Measurements from ENCODE around the gene WFDC11. TPM values are rescaled to one million over a fixed set of nuclear protein-coding genes. Genes with fewer than 3 reads are reported as not detected.
"Not testable (repeated sequence)": the region's sequence is repeated elsewhere in the genome, so short reads cannot be mapped to it uniquely, and the experiment has no call there.

The WFDC11 gene
- not detected for total RNA-seq

DNA sequence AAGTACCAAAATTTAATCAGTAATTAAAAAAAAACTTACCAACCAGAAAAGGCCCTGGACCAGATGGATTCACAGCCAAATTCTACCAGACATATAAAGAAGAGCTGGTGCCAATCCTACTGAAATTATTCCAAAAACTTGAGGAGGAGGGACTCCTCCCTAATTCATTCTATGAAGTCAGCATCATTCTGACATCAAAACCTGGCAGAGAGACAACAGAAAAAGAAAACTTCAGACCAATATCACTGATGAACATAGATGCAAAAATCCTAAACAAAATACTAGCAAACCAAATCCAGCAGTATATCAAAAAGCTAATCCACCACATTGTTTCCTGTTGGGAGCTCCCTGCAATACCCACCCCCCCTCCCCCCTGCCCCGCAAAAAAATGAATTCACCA lies at the start of gene WFDC11:
Gene WFDC11 (minus strand): TSS at position 101 of the 400 bp plus-strand sequence. CDS start 19,639 bp downstream, outside the sequence.
- intact Hi-C loops (cut with DNase I): no loop called here
- Histone ChIP-seq H3K27me3 (no peaks in the 10 kb centered on the region), H3K36me3 (no peaks in the 10 kb centered on the region), H3K4me3 (no peak within 1 kb of the TSS), H3K9ac (ENCODE audit: low read depth in 2 of 2, low read length in 2 of 2) (no peak within 1 kb of the TSS), H3K4me1 (no peaks in the 10 kb centered on the region), H3K27ac (no peak within 1 kb of the TSS), H3K9me3 (no peaks in the 10 kb centered on the region)
- TF ChIP-seq CTCF (IDR thresholded peaks at IDR 0.05): no peak
- DNase-seq: no peak

DNA sequence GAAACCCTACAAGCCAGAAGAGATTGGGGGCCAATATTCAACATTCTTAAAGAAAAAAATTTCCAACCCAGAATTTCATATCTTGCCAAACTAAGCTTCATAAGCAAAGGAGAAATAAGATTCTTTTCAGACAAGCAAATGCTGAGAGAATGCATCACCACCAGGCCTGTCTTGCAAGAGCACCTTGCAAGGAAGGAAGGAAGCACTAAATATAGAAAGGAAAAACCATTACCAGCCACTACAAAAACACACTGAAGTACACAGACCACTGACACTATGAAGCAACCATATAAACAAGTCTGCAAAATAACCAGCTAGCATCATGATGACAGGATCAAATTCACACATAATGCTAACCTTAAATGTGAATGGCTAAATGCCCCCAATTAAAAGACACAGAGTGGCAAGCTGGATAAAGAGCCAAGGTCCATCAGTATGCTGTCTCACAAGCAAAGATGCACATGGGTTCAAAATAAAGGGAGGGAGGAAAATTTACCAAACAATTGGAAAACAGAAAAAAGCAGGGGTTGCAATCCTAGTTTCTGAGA lies 46.2 kb upstream of the WFDC11 start:
- H3K36me3 ChIP-seq; H3K27me3 ChIP-seq; intact Hi-C loops (cut with DNase I): not testable (repeated sequence)

GRCh38 chr20:45704969-45705637 lies 35.1 kb upstream of the WFDC11 start, which contains the start of gene WFDC10B:
TSS of gene WFDC10B (minus strand) at chr20:45705019. CDS start at chr20:45685992, 19,027 bp downstream.
- DNase-seq: peak; percentile 22
- intact Hi-C loops (cut with DNase I): no loop called here
- Histone ChIP-seq H3K9ac (ENCODE audit: low read depth in 2 of 2, low read length in 2 of 2) (no peak within 1 kb of the TSS), H3K4me1 (no peaks in the 10 kb centered on the region), H3K36me3 (no peaks in the 10 kb centered on the region), H3K27ac (no peak within 1 kb of the TSS), H3K4me3 (no peak within 1 kb of the TSS), H3K9me3 (no peaks in the 10 kb centered on the region), H3K27me3 (no peaks in the 10 kb centered on the region)
- TF ChIP-seq CTCF (IDR thresholded peaks at IDR 0.05): no peak

More for the DNA sequence above, 46.2 kb upstream of the WFDC11 start:
- H3K9ac ChIP-seq (ENCODE audit: low read depth in 2 of 2, low read length in 2 of 2); H3K4me3 ChIP-seq; H3K4me1 ChIP-seq; DNase-seq; H3K27ac ChIP-seq; H3K9me3 ChIP-seq: not testable (repeated sequence)

GRCh38 chr20:45701873-45702272 lies 31.8 kb upstream of the WFDC11 start, which contains the start of gene WFDC13:
TSS of gene WFDC13 (plus strand) at chr20:45702038. CDS start at chr20:45702124, 86 bp downstream.
- Histone ChIP-seq H3K4me3 (no peak within 1 kb of the TSS), H3K27ac (no peak within 1 kb of the TSS), H3K36me3 (no peaks in the 10 kb centered on the region), H3K9me3 (no peaks in the 10 kb centered on the region), H3K9ac (ENCODE audit: low read depth in 2 of 2, low read length in 2 of 2) (no peak within 1 kb of the TSS), H3K4me1 (no peaks in the 10 kb centered on the region), H3K27me3 (no peaks in the 10 kb centered on the region)
- DNase-seq: no peak
- intact Hi-C loops (cut with DNase I): no loop called here
- no peak for TF ChIP-seq CTCF (IDR thresholded peaks at IDR 0.05)

GRCh38 chr20:45701104-45701503 lies 31.1 kb upstream of the WFDC11 start:
- H3K9ac ChIP-seq (ENCODE audit: low read depth in 2 of 2, low read length in 2 of 2): no peak overlapping the region
- H3K4me1 ChIP-seq: no peaks in the 10 kb centered on the region
- intact Hi-C loops (cut with DNase I): no loop called here
- no peak overlapping the region for H3K27ac ChIP-seq
- H3K9me3 ChIP-seq: no peaks in the 10 kb centered on the region
- no peaks in the 10 kb centered on the region for H3K36me3 ChIP-seq
- TF ChIP-seq CTCF (IDR thresholded peaks at IDR 0.05): no peak
- H3K4me3 ChIP-seq: no peak overlapping the region
- DNase-seq: no peak
- no peaks in the 10 kb centered on the region for H3K27me3 ChIP-seq

DNA sequence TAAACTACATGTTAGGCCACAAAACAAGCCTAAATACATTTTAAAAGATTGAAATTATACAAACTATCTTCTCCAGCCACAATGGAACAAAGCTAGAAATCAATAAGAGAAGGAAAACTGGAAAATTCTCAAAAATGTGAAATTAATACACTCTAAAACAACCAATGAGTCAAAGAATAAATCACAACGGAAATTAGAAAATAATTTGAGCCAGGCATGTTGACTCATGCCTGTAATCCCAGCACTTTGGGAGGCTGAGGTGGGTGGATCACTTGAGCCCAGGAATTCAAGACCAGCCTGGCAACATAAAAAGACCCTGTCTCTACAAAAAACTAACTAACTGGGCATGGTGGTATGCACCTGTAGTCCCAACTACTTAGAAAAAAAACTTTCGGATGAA lies 25.5 kb upstream of the WFDC11 start:
- no peak for TF ChIP-seq CTCF (IDR thresholded peaks at IDR 0.05)
- Histone ChIP-seq H3K36me3 (no peaks in the 10 kb centered on the region), H3K4me3 (no peak overlapping the region), H3K27me3 (no peaks in the 10 kb centered on the region), H3K4me1 (no peaks in the 10 kb centered on the region), H3K9ac (ENCODE audit: low read depth in 2 of 2, low read length in 2 of 2) (no peak overlapping the region), H3K27ac (no peak overlapping the region), H3K9me3 (no peaks in the 10 kb centered on the region)
- intact Hi-C loops (cut with DNase I): no loop called here
- DNase-seq: no peak

DNA sequence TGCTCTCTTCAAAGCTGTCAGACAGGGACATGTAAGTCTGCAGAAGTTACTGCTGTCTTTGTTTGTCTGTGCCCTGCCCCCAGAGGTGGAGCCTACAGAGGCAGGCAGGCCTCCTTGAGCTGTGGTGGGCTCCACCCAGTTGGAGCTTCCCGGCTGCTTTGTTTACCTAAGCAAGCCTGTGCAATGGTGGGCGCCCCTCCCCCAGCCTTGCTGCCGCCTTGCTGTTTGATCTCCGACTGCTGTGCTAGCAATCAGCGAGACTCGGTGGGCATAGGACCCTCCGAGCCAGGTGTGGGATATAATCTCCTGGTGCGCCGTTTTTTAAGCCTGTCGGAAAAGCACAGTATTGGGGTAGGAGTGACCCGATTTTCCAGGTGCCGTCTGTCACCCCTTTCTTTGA lies 23.3 kb upstream of the WFDC11 start:
- H3K27ac ChIP-seq; intact Hi-C loops (cut with DNase I); H3K9me3 ChIP-seq; H3K36me3 ChIP-seq; DNase-seq; H3K27me3 ChIP-seq; H3K9ac ChIP-seq (ENCODE audit: low read depth in 2 of 2, low read length in 2 of 2); H3K4me3 ChIP-seq; H3K4me1 ChIP-seq: not testable (repeated sequence)
